HG02885 (cell line): ENCODE measurements around the gene RNGTT.
"Not testable (repeated sequence)": the region's sequence is repeated elsewhere in the genome, so short reads cannot be mapped to it uniquely, and the experiment has no call there.

Source experiments
- ATAC-seq: cut with Tn5 transposase; IDR thresholded peaks from one replicate; pipeline ENCODE4 v1.9.1; 2021; ENCODE audit warnings: mild to moderate bottlenecking; ENCODE audit not compliant: unreplicated experiment, poor library complexity

RNGTT gene

DNA sequence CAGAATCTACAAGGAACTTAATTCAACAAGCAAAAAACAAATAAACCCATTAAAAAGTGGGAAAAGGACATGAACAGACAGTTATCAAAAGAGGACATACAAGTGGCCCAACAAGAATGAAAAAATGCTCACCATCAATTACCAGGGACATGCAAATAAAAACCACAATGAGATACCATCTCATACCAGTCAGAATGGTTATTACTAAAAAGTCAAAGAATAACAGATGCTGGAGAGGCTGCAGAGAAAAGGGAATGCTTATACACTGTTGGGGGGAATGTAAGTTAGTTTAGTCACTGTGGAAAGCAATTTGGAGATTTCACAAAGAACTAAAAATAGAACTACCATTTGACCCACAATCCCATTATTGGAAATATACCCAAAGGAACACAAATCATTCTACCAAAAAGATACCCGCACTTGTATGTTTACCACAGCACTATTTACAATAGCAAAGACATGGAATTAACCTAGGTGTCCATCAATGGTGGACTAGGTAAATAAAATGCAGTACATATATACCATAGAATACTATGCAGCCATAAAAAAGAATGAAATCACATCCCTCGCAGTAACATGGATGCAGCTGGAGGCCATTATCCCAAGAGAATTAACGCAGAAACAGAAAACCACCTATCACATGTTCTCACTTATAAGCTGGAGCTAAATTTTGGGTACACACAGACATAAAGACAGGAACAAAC, 48.4 kb downstream of the RNGTT start:
- ATAC-seq, result no peak

DNA sequence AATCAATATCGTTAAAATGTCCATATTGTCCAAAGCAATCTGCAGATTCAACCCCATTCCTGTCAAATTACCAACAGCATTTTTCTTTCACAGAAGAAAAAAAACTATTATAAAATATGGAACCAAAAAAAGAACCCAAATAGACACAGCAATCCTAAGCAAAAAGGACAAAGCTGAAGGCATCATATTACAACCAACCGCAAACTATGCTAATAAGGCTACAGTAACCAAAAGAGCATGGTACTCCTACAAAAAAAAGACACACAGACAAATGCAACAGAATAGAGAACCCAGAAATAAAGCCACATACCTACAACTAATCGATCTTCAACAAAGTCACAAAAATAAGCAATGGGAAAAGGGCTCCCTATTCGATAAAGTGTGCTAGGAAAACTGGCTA, 49.2 kb downstream of the RNGTT start:
- ATAC-seq, result no peak

DNA sequence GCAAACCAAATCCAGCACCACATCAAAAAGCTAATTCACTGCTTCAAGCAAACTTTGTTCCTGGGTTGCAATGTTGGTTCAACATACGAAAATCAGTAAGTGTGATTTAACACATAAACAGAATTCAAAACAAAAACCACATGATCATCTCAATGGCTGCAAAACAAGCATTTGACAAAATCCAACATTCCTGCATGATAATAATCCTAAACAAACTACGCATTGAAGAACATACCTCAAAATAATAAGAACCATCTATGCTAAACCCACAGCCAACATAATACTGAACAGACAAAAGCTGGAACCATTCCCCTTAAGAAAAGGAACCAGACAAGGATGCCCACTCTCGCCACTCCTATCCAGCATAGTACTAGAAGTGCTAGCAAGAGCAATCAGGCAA, 49.9 kb downstream of the RNGTT start:
- no peak for ATAC-seq

DNA sequence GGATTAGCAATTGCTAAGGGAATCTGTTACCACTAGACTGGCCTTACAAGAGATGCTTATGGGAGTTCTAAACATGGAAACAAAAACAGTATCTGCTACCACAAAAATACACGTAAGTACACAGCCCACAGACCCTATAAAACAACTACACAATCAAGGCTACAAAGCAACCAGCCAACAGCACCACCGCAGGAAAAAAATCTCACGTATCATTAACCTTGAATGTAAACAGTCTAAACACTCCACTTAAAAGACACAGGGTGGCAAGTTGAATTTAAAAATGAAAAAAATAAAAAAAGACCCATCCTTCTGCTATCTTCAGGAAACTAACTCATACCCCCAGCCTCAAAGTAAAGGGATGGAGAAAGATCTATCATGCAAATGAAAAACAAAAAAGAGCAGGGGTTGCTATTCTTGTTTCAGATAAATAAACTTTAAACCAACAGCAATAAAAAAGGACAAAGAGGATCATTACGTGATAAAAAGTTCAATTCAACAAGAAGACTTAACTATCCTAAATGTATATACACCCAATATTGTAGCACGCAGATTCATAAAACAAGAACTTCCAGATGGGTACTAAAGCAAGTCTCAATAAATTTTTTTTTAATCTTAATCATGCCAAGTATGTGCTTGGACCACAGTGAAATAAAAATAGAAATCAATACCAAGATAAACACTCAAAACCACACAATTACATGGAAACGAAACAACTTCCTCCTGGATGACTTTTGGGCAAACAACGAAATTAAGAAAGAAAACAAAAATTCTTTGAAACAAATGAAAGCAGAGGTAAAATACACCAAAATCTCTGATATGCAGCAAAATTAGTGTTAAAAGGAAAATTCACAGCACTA, 52.3 kb downstream of the RNGTT start:
- ATAC-seq, result no peak

DNA sequence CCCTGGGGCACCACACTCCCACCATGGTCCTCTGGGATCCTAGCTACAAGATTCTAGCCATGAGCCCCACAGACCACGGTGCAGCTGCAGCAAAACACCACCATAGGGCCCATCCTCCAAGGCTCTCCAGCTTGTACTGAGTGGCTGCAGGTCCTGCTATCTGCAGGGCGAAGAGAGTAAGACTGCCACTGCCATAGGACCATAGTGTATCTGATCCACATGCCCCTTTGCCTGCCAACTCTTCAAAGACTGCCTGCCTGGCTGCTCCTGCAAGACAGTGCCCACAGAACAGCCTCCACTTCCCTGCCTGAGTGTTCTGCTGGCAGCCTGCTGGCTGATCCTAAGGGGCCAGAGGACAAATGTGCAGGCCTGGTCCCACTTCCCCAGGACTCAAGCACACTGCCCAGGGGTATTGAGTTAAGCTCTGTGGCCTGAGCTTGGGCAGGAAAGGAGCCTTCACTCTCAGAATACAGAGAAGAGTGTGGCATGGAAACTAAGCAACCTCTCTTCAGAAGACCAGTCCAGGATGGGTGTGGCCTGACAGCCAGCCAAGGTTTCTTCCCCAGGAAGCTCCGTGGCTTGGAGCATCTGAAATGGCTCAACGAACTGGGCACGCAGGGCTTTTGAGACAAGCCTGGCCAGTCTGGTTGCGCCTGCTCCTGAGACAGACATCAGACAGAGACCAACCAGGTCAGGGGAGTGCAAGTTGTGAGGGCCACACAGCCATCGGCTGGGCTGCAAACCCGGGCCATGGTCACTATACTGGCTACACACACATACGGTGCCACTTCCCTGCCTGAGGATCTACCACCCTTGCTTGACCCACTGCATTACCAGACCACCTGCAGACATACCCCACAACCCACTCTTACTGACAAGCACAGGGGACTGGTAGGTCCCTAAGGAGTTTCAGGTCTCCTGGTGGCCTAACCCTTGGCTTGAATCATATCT, 54.5 kb downstream of the RNGTT start:
- ATAC-seq, result no peak

DNA sequence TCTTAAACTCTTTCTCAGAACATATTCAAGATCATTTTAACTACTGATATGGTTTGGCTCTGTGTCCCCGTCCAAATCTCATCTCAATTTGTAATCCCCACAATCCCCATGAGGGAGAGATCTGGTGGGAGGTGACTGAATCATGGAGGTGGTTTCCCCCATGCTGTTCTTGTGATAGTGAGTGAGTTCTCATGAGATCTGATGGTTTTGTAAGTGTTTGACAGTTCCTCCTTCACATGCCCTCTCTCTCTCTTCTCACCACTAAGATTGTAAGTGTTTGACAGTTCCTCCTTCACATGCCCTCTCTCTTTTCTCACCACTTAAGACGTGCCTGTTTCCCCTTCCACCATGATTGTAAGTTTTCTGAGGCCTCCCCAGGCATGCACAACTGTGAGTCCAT, 56.3 kb downstream of the RNGTT start:
- not testable (repeated sequence) for ATAC-seq

DNA sequence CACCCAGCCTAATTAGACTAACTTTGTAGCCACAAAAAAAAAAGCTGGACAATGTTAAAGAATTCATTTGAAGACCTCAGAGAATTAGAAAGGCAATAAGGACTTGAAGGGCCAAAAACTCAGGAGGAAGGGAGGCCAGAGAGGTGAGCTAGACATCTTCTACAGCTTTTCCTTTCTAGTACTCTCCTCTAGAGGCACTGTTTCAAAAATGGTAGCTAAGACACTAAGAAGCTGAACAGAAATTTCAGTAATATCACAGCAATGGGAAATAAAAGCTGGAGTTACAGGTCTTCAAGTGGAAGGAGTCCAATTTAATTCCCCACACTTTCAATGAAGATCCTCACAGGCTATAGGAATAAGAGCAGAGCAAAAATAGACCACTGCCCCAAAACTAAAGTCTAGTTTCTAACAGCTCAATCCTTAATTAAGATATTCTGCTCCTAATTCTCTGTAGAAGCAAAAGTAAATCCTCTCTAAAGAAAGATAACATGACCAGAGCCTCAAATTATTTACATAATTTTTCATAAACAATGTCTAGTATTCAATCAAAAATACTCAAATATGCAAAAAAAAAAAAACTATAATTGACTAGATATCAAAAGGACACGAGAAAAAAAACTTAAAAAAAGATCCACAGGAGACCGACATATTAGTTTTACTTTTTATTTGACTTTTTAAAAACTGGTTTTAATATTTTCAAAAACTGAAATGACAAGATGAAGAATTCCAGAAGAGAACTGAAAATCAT, 63.7 kb downstream of the RNGTT start:
- no peak for ATAC-seq

DNA sequence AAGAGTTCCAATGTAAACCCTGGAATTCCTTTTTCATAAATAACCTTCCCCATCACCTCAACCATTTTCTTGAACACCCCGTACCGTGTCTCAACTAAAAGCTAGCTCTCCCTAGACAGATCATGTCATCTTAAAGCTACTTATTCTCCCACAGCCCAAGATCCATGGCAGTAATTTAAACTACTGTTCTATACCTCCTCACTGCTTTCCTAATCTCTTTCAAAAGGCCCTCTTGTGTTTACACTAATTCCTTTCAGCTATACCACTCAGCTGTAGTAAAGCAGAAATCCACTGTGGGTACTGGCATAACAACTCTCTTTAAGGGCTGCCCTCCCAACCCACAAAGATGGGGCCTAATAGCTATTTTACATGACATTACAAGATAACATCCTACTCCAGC, 67.5 kb downstream of the RNGTT start:
- ATAC-seq, result no peak

DNA sequence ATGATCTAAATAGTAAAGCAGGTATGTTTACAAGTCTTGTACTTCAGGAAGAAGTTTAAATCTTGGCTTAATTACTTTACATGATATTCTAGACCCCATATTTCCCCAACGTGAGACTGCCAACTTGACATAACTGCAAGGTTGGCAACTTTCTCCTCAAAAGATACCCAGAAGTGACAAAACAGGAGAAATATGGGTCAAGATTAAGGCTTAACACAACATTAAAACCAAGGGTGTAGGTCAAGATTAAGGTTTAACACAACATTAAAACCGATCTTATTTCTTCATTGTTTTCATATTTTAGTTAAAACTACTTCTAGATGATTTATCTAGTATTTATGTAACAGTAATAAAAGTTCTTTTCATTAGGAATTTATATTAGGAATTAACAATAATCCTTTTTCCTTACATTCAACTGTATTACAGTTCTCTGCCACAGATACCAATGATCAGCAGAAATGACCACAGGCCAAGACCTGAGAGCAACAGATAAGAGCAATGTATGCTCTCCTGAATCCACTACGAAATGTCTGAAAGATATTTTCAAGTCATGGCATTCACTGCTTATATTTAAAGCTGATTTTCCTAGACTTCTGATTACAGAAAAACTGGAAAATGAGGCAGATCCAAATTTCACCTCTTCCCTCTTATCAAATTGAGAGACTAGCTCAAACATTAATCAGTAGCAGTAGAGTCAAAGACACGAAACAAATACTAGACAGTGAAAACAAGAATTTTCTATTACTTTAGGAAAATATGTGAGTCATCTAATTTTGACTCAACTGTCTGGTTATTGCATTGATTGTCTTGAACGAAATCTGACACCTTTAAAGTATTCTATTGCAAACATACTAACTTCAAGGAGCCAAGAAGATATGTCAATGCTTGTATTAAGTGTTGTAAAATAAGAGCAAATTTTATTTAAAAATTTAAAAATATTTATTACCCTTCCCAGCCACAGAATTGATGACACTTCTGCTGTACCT, 72.3 kb downstream of the RNGTT start:
- ATAC-seq, result no peak

DNA sequence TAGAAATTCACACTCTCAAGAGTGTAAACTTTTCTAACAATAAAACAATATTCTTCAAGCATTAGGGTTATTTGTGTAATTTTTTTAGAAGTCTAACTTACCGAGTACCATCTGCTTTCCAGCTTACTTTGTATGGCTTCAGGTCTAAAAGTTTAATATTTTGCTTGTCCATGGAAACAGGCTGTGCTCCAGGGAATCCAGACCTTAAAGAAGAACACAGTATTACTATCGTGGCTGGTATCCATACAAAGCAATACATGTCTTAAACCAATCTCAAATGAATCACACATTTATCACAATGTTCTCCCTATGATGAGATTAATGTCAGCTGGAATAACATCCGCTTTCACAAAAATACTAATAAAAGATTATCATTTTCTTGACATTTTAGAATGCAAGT, 73.0 kb downstream of the RNGTT start:
- ATAC-seq, result no peak

DNA sequence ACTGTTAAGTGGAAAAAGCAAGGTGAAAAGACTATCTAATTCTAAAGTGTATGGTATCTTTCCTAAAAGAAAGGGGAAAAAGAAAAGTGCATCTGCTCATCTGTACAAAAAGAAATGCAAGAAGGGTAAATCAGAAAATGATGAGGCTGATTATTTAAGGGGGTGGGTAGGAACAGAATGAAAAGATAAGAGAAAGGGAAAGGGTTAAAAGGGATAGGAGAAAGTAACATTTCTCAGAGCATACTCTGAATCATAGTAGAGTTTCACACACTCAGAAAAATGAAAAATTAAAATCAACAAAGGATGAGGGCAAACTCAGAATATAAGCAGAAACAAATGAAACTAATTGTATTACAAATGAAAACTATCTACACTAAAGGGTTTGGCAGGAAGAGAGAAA, 79.1 kb downstream of the RNGTT start:
- ATAC-seq, result no peak

DNA sequence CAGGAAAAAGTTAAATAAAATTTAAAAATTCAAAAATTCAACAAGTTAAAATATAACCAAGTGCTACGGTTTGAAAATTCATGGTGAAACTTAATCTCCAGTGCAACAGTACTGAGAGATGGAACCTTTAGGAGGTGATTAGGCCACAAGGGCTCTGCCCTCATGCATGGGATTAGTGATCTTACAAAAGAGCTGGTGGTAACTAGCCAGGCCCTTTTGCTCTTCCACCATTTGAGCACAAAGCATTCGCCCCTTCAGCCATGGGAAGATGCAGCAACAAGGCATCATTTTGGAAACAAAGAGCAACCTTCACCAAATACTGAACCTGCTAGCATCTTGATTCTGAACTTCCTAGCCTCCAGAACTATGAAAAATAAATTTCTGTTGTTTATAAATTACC, 80.9 kb downstream of the RNGTT start:
- no peak for ATAC-seq

DNA sequence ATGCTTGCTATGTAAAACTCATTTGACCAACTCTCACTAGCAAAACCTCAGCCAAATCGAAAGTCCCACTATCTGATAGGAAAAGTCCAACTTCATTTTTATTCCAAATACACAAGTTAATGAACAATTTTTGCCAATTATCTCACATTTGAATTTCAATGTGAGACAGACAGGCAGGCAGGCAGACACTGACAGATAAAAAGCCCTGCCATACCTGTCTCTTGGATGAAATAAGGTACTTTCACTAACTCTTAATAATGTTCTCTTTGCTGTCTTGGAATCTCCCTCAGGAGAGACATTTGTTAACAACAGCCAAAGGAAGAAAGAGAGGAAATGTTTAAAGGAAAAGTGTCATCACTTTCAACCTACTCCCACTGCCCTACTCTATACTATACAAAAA, 82.0 kb downstream of the RNGTT start:
- no peak for ATAC-seq

DNA sequence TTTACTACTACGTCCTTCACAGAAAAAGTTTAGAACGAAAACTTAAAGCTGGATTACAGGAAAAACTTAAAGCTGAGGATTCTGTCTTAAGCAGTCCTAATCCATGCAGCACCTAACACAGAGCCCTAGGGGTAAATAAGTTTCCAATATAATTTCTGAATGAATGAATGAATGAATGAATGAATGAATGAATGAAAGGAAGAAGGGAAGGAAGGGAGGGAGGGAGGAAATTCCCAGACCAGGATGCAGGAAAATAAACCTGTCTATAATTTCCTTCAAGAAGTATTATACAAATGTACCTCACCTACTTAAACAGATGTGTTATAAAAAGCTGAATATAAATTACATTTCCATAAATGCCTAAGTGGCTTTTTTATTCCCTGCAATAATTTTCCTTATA, 83.4 kb downstream of the RNGTT start:
- no peak for ATAC-seq

DNA sequence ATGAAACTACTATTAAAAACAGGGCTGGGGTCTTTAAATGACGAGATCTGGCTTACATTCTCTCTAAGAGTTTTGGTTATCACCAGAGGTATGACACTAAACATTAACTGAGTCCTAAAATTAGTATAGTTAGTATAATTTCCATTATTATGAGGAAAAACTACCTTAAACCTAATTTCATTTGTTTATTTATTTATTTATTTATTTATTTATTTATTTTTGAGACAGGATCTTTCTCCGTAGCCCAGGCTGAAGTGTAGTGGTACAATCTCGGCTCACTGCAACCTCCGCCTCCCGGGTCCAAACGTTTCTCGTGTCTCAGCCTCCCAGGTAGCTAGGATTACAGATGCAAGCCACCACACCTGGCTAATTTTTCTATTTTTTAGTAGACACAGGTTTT, 85.5 kb downstream of the RNGTT start:
- ATAC-seq, result no peak

DNA sequence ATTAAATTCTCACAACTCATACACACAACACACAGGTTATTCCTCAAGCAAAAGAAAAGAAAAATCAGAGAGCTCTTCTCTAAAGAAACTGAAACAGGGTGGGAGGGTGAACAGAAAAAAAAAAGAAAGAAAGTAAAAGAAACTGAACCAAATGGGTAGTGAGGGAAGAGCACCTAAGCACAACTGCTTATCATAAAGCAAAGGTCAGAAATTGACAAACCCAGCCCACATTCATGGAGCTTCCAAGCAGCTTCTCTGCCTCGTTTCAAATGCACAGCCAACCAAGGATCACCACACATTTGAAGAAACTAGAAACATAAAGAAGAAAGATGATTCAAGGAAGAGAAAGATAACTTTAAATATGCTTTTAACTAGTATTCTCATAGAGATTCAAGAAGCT, 90.5 kb downstream of the RNGTT start:
- ATAC-seq, result no peak

DNA sequence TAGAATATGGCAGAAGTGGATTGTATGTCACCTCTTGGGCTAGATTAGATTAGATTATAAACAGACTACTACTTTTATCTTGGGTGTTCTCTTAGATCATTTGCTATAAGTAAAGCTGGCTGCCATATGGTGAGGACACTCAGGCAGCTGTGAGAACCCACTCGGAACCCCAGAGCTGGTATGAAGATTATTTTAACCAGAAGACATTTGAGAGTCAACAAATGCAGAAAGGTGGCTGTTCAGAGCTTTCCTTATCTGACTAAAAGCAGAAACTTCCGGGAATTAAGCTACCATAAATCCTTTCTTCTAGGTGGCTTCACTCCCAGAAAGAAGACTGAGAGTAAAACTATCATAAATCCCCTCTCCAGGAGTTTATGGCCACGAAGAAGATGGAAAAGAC, 91.9 kb downstream of the RNGTT start:
- ATAC-seq, result no peak

DNA sequence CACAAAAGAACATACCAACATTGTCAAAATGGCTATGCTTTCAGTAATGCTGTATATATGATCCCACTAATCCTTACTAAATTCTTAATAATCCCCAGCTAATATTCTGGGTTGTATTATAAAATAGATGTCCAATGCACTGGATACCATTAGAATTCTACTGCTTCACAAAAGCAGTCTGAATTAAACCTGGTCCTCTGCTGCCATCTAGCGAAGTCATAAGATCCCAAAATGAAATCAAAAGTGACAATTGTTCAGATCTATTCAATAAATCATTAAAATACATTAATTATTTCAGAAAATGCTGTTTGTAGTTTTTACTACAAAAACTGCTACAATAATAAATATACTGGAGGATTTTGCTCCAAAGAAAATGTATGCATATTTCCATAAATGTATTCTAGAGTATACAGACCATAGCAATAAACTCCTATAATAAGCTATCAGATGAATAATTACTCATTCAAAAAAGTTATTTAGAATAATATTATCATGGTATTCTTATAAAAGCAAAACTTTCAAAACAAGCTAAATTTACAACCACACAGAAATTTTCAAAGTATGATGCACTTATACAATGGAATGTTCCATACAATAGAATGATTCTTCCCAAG, 92.6 kb downstream of the RNGTT start:
- no peak for ATAC-seq
